ENCODE results near the gene KITLG.

The KITLG gene

DNA sequence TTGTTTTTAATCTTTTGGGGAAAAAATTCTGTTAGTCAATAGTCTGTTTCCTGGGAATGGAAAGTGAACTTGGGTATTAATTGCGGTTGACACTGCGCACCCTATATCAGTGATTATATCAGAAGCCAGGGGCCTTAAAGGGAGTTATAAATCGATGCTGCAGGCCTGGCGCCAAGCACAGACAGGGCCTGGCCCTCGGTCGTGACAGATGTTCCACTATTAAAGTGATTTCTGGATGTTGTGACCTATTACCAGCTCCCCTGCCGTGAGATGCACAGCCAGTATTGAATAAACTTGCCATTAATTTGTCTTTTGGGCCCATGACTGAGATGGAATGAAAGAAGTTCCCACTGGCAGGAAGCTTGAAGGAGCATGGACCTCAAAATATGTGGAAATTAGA lies 45.1 kb upstream of the KITLG start:
- TF ChIP-seq, protein P1, sequence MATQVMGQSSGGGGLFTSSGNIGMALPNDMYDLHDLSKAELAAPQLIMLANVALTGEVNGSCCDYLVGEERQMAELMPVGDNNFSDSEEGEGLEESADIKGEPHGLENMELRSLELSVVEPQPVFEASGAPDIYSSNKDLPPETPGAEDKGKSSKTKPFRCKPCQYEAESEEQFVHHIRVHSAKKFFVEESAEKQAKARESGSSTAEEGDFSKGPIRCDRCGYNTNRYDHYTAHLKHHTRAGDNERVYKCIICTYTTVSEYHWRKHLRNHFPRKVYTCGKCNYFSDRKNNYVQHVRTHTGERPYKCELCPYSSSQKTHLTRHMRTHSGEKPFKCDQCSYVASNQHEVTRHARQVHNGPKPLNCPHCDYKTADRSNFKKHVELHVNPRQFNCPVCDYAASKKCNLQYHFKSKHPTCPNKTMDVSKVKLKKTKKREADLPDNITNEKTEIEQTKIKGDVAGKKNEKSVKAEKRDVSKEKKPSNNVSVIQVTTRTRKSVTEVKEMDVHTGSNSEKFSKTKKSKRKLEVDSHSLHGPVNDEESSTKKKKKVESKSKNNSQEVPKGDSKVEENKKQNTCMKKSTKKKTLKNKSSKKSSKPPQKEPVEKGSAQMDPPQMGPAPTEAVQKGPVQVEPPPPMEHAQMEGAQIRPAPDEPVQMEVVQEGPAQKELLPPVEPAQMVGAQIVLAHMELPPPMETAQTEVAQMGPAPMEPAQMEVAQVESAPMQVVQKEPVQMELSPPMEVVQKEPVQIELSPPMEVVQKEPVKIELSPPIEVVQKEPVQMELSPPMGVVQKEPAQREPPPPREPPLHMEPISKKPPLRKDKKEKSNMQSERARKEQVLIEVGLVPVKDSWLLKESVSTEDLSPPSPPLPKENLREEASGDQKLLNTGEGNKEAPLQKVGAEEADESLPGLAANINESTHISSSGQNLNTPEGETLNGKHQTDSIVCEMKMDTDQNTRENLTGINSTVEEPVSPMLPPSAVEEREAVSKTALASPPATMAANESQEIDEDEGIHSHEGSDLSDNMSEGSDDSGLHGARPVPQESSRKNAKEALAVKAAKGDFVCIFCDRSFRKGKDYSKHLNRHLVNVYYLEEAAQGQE (IDR thresholded peaks at IDR 0.05; ENCODE audit: insufficient replicate concordance, low read depth): no peak
- no peak for TF ChIP-seq SPI1 (IDR thresholded peaks at IDR 0.05; ENCODE audit: borderline replicate concordance, low read depth)
- no peak for TF ChIP-seq GABPA (IDR thresholded peaks at IDR 0.05; ENCODE audit: low read depth)
- TF ChIP-seq, protein P2, sequence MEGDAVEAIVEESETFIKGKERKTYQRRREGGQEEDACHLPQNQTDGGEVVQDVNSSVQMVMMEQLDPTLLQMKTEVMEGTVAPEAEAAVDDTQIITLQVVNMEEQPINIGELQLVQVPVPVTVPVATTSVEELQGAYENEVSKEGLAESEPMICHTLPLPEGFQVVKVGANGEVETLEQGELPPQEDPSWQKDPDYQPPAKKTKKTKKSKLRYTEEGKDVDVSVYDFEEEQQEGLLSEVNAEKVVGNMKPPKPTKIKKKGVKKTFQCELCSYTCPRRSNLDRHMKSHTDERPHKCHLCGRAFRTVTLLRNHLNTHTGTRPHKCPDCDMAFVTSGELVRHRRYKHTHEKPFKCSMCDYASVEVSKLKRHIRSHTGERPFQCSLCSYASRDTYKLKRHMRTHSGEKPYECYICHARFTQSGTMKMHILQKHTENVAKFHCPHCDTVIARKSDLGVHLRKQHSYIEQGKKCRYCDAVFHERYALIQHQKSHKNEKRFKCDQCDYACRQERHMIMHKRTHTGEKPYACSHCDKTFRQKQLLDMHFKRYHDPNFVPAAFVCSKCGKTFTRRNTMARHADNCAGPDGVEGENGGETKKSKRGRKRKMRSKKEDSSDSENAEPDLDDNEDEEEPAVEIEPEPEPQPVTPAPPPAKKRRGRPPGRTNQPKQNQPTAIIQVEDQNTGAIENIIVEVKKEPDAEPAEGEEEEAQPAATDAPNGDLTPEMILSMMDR (IDR thresholded peaks at IDR 0.05; ENCODE audit: insufficient read depth, low read length): no peak
- no peak for TF ChIP-seq POLR2AphosphoS5 (IDR thresholded peaks at IDR 0.05; ENCODE audit: low read depth)
- no peak for DNase-seq (ENCODE audit: low read depth in 1 of 2, low spot score in 1 of 2)
- H3K27ac ChIP-seq (replicated peaks): no peak overlapping the region
- no peaks in the 10 kb centered on the region for H3K27me3 ChIP-seq (ENCODE audit: insufficient read depth, poor library complexity, severe bottlenecking)
- H3K4me3 ChIP-seq (replicated peaks; ENCODE audit: insufficient read depth, low read length): no peak overlapping the region

DNA sequence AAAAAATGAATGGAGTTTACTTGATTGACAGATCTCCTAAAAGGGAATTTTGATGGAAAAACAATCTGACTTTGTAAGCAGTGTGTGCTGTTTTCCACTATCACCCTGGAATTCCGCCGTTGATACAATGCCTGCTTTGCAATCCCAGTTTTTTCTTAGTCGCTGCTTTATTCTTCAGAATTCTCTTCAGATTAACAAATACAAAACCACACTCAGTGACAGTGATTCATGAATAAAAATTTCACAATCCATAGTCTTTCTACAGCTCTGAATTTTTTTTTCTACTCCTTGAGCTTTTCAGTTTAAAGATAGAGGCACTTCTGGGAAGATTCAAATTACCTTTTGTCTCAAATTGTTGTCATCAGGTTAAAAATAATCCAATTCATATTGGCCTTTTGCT lies 44.6 kb upstream of the KITLG start:
- no peaks in the 10 kb centered on the region for H3K27me3 ChIP-seq (ENCODE audit: insufficient read depth, poor library complexity, severe bottlenecking)
- TF ChIP-seq POLR2AphosphoS5 (IDR thresholded peaks at IDR 0.05; ENCODE audit: low read depth) (no peak), GABPA (IDR thresholded peaks at IDR 0.05; ENCODE audit: low read depth) (no peak), SPI1 (IDR thresholded peaks at IDR 0.05; ENCODE audit: borderline replicate concordance, low read depth) (no peak)
- TF ChIP-seq, protein P2 (IDR thresholded peaks at IDR 0.05; ENCODE audit: insufficient read depth, low read length): no peak
- TF ChIP-seq, protein P1 (IDR thresholded peaks at IDR 0.05; ENCODE audit: insufficient replicate concordance, low read depth): no peak
- no peak for DNase-seq (ENCODE audit: low read depth in 1 of 2, low spot score in 1 of 2)
- no peak overlapping the region for H3K4me3 ChIP-seq (replicated peaks; ENCODE audit: insufficient read depth, low read length)
- H3K27ac ChIP-seq (replicated peaks): no peak overlapping the region

DNA sequence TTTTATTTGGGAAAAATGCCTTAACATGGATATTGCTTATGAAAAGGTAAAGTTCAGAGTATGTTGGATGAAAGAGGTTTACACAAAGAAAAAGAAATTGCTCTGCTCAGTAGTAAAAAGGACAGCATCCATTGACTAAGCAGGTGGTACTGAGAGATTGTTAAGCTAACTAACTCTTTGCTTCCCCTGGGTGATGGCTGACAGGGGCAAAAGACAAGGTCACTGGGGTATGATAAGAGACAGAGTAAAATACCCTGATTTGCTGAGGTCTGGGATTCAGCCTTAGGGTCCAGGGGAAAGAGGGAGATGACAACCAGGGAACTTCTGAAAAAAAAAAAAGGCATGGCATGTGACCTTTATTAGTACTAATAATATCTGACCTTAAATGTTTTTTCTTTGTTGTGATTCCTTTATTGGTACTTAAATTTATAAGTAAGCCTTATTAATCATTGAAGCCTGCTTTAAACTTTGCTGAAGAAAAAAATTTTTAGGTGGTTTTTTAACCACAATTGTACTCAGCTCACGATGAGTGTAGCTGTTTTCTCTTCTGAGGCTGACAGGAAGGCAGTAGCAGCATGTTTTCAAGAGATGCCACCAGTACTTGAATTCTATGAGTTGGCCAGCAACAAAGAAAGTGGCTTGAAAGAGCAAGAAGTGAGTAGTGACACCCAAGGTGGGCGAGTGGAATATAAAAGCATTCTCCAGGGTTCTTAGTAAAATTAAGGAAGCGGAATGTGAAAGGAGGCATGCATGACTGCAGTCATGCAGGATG lies 43.7 kb upstream of the KITLG start:
- TF ChIP-seq GABPA (IDR thresholded peaks at IDR 0.05; ENCODE audit: low read depth) (no peak), POLR2AphosphoS5 (IDR thresholded peaks at IDR 0.05; ENCODE audit: low read depth) (no peak), SPI1 (IDR thresholded peaks at IDR 0.05; ENCODE audit: borderline replicate concordance, low read depth) (no peak)
- TF ChIP-seq, protein P2 (IDR thresholded peaks at IDR 0.05; ENCODE audit: insufficient read depth, low read length): no peak
- TF ChIP-seq, protein P1 (IDR thresholded peaks at IDR 0.05; ENCODE audit: insufficient replicate concordance, low read depth): no peak
- no peaks in the 10 kb centered on the region for H3K27me3 ChIP-seq (ENCODE audit: insufficient read depth, poor library complexity, severe bottlenecking)
- no peak overlapping the region for H3K27ac ChIP-seq (replicated peaks)
- H3K4me3 ChIP-seq (replicated peaks; ENCODE audit: insufficient read depth, low read length): no peak overlapping the region
- DNase-seq (ENCODE audit: low read depth in 1 of 2, low spot score in 1 of 2): no peak
